Type B pancreatic cell (in vitro differentiated cells): ENCODE results near the gene TRAF3. TPM values are rescaled to one million over a fixed set of nuclear protein-coding genes. Genes with fewer than 3 reads are reported as not detected.
"Not testable (repeated sequence)": the region's sequence is repeated elsewhere in the genome, so short reads cannot be mapped to it uniquely, and the experiment has no call there.

ENCODE experiments used
- DNase-seq: peaks from one replicate; pipeline ENCODE4 v3.0.0; 2021; ENCODE audit warnings: mixed read lengths; ENCODE audit not compliant: unreplicated experiment; ENCODE audit errors: extremely low spot score
- H3K27ac Mint-ChIP-seq: 2 replicates; pipeline ENCODE4 v1.8.0; 2021; ENCODE audit warnings: mild to moderate bottlenecking, mixed read lengths
- H3K27me3 Mint-ChIP-seq: 2 replicates; pipeline ENCODE4 v1.8.0; 2021; ENCODE audit warnings: mixed read lengths
- H3K36me3 Mint-ChIP-seq: 2 replicates; pipeline ENCODE4 v1.8.0; 2021; ENCODE audit warnings: mixed read lengths
- H3K4me1 Mint-ChIP-seq: one replicate; pipeline ENCODE4 v1.8.0; 2021; ENCODE audit warnings: mixed read lengths; ENCODE audit not compliant: unreplicated experiment
- H3K4me3 Mint-ChIP-seq: 2 replicates; pipeline ENCODE4 v1.8.0; 2021; ENCODE audit warnings: mild to moderate bottlenecking, mixed read lengths
- H3K9me3 Mint-ChIP-seq: 2 replicates; pipeline ENCODE4 v1.8.0; 2021; ENCODE audit warnings: mixed read lengths
- CTCF ChIP-seq: fragments of 200-600 bp; sonication (generic); conservative IDR thresholded peaks from 2 replicates; pipeline ENCODE4 v1.5.0; 2021; ENCODE audit warnings: antibody characterized with exemption, mild to moderate bottlenecking
- total RNA-seq: library from RNA; stranded (reverse); gene quantifications from 2 replicates; pipeline ENCODE4 v1.2.1, GENCODE V29; 2021; ENCODE audit warnings: low replicate concordance

TRAF3 gene
- total RNA-seq, 1 donor from 2014 or later = 24.0 TPM

- peaks cover 27% of the 10 kb centered on the region for H3K4me1 Mint-ChIP-seq
These were observed 56.1 kb downstream of the TRAF3 start for GRCh38 chr14:102833341-102833740.

GRCh38 chr14:102833991-102834390 is 56.7 kb downstream of the TRAF3 start:
- Mint-ChIP-seq H3K27me3 (no peaks in the 10 kb centered on the region), H3K36me3 (peaks cover 13% of the 10 kb centered on the region), H3K4me3 (no peak overlapping the region), H3K9me3 (no peaks in the 10 kb centered on the region), H3K27ac (no peak overlapping the region), H3K4me1 (peaks cover 26% of the 10 kb centered on the region)
- TF ChIP-seq CTCF = no peak
- no peak for DNase-seq

More at GRCh38 chr14:102833341-102833740, 56.1 kb downstream of the TRAF3 start:
- Mint-ChIP-seq H3K9me3 (no peaks in the 10 kb centered on the region), H3K36me3 (peaks cover 13% of the 10 kb centered on the region), H3K27ac (no peak overlapping the region), H3K4me3 (no peak overlapping the region), H3K27me3 (no peaks in the 10 kb centered on the region)
- TF ChIP-seq CTCF = no peak
- no peak for DNase-seq

- H3K36me3 Mint-ChIP-seq = peaks cover 13% of the 10 kb centered on the region
- DNase-seq = no peak
- no peak overlapping the region for H3K4me3 Mint-ChIP-seq
- H3K9me3 Mint-ChIP-seq = no peaks in the 10 kb centered on the region
- TF ChIP-seq CTCF = no peak
- no peaks in the 10 kb centered on the region for H3K27me3 Mint-ChIP-seq
- peaks cover 14% of the 10 kb centered on the region for H3K4me1 Mint-ChIP-seq
- no peak overlapping the region for H3K27ac Mint-ChIP-seq
These were observed 58.7 kb downstream of the TRAF3 start for GRCh38 chr14:102835959-102836358.

- not testable (repeated sequence) for H3K9me3 Mint-ChIP-seq, DNase-seq
- peaks cover 14% of the 10 kb centered on the region for H3K4me1 Mint-ChIP-seq
These were observed 59.9 kb downstream of the TRAF3 start for GRCh38 chr14:102837120-102837519.

GRCh38 chr14:102838501-102838900 is 61.3 kb downstream of the TRAF3 start:
- peaks cover 4% of the 10 kb centered on the region for H3K36me3 Mint-ChIP-seq
- no peak for DNase-seq
- TF ChIP-seq CTCF = no peak
- no peaks in the 10 kb centered on the region for H3K27me3 Mint-ChIP-seq
- no peak overlapping the region for H3K4me3 Mint-ChIP-seq
- peaks cover 14% of the 10 kb centered on the region for H3K4me1 Mint-ChIP-seq
- H3K9me3 Mint-ChIP-seq = no peaks in the 10 kb centered on the region
- no peak overlapping the region for H3K27ac Mint-ChIP-seq

More at GRCh38 chr14:102837120-102837519, 59.9 kb downstream of the TRAF3 start:
- not testable (repeated sequence) for H3K36me3 Mint-ChIP-seq, H3K27me3 Mint-ChIP-seq, H3K4me3 Mint-ChIP-seq, H3K27ac Mint-ChIP-seq

GRCh38 chr14:102840115-102840514 is 62.9 kb downstream of the TRAF3 start:
- TF ChIP-seq CTCF = no peak
- H3K27me3 Mint-ChIP-seq = no peaks in the 10 kb centered on the region
- H3K9me3 Mint-ChIP-seq = no peaks in the 10 kb centered on the region
- no peaks in the 10 kb centered on the region for H3K36me3 Mint-ChIP-seq
- H3K4me3 Mint-ChIP-seq = no peak overlapping the region
- no peak for DNase-seq
- peaks cover 14% of the 10 kb centered on the region for H3K4me1 Mint-ChIP-seq
- H3K27ac Mint-ChIP-seq = no peak overlapping the region
